ENCODE measurements around the gene NDUFA6. TPM values are rescaled to one million over a fixed set of nuclear protein-coding genes. Genes with fewer than 3 reads are reported as not detected.
A peak's percentile ranks its signal among the peaks of the same experiment; 100 is the strongest.

Gene NDUFA6
- total and polyA plus RNA-seq, 10 of the 15 experiments (the other 5 are each of a cell fraction or from before 2014, with no cell fraction given): 85.9 to 511 (median 128) TPM

DNA sequence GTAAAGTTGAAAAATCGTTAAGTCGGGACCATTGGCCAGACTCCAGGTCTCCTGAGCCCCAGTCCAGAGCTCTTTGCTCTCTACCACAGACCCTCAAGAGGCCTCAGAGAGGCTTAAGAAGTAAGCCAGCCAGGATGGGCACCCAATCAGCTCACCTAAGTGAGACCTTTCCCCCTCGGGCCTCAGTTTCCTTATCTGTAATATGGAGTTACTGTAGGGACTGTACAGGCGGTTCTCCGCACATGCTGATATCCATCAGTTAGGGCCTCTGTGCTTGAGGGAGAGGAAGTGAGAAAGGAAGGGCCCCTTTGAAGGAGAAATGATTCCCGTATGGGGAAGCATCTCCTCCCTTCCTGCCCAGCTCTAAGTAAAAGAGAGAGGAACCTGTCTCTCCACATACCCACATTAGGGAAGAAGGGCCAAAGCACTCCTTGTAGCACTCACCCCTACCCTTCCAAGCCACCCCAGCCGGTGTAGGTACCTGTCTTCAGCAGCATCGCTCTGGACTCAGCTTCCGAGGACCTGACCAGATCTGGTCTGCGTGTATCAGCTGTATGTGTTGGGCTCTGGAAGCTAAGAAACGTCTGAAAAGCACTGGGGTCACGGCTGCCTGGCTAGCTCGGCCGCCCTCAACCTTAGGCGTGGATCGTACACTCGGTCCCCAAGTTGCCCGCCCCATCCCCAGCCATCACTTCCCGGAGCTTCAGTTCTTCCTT, 20.6 kb downstream of the NDUFA6 start:
- POLR2A ChIA-PET: interaction anchor here (0.6 to 3.0 kb wide), 5 partner anchors 9 to 39 kb away, joined by 3 to 21 read pairs (median 6); partner anchors contain the start of genes NDUFA6 and SMDT1
- RAD21 ChIA-PET (ENCODE audit: unreplicated experiment): interaction anchor here (1.0 to 1.6 kb wide), 8 partner anchors 8 to 374 kb away, joined by 3 to 5 read pairs (median 4); partner anchors contain the start of gene NDUFA6
- Histone ChIP-seq H3K4me3 (peak overlapping the region; percentile 83), H3K4me2 (ENCODE audit: control insufficient read depth, insufficient read depth) (peak overlapping the region; percentile 82), H3K79me2 (ENCODE audit: control insufficient read depth, insufficient read depth, low read length) (peaks cover 10% of the 10 kb centered on the region), H3K27ac (ENCODE audit: control insufficient read depth, insufficient read depth) (peak overlapping the region; percentile 88), H3K36me3 (ENCODE audit: control insufficient read depth in 2 of 2, insufficient read depth in 2 of 2, low read length in 1 of 2) (peaks cover 8 to 13% of the 10 kb centered on the region in 2 experiments), H4K20me1 (ENCODE audit: control insufficient read depth, insufficient read depth) (peaks cover 2% of the 10 kb centered on the region; the same call in 1 of the 2 replicates), H2AFZ (ENCODE audit: control insufficient read depth, low read depth, low read length) (peak overlapping the region; percentile 99), H3K27me3 (replicated peaks in 1 of 2; ENCODE audit: control insufficient read depth in 2 of 2, insufficient read depth in 2 of 2, low read length in 1 of 2) (no peaks in the 10 kb centered on the region), H3K9me3 (replicated peaks; ENCODE audit: control insufficient read depth, insufficient read depth, low read length) (no peaks in the 10 kb centered on the region), H3K9ac (ENCODE audit: control insufficient read depth, insufficient read depth, low read length) (peak overlapping the region; percentile 85), H3K4me1 (ENCODE audit: control insufficient read depth, insufficient read depth, low read length) (peaks cover 19% of the 10 kb centered on the region)
- FAIRE-seq (peak; percentile 57), DNase-seq (ENCODE audit: low read depth, low spot score) (no peak), ATAC-seq (peak; percentile 38)
- in situ Hi-C loops (cut with MboI) (no loop called here), intact Hi-C loops (cut with micrococcal nuclease; ENCODE audit: unreplicated experiment) (loop anchor here (5.0 kb wide), 1 partner anchor 103 kb away; the partner anchor contains the start of gene SEPTIN3)
- WGBS (ENCODE audit: insufficient coverage, insufficient replicate concordance, low lambda C conversion rate, missing lambda C conversion rate): 7% methylated on average over 19 of the region's 19 CpGs
- CTCF ChIA-PET: interaction anchor here (0.6 to 1.9 kb wide), 6 partner anchors 11 to 514 kb away, joined by 3 to 8 read pairs (median 6); partner anchors contain the start of gene NDUFA6
- no peak for TF ChIP-seq MYB (IDR thresholded peaks at IDR 0.05; ENCODE audit: borderline replicate concordance, low read depth, low read length)
- peak; percentile 8; the same call in 1 of the 2 replicates for TF ChIP-seq IKZF1 (conservative IDR thresholded peaks at IDR 0.05)
- TF ChIP-seq, protein P1, sequence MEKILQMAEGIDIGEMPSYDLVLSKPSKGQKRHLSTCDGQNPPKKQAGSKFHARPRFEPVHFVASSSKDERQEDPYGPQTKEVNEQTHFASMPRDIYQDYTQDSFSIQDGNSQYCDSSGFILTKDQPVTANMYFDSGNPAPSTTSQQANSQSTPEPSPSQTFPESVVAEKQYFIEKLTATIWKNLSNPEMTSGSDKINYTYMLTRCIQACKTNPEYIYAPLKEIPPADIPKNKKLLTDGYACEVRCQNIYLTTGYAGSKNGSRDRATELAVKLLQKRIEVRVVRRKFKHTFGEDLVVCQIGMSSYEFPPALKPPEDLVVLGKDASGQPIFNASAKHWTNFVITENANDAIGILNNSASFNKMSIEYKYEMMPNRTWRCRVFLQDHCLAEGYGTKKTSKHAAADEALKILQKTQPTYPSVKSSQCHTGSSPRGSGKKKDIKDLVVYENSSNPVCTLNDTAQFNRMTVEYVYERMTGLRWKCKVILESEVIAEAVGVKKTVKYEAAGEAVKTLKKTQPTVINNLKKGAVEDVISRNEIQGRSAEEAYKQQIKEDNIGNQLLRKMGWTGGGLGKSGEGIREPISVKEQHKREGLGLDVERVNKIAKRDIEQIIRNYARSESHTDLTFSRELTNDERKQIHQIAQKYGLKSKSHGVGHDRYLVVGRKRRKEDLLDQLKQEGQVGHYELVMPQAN (conservative IDR thresholded peaks at IDR 0.05): 0 out of 2 replicates have a peak, but pooled peaks have one; percentile 63
- TF ChIP-seq EP300 (IDR thresholded peaks at IDR 0.05; ENCODE audit: borderline replicate concordance in 1 of 2, control insufficient read depth in 1 of 2, low read depth in 2 of 2, low read length in 2 of 2): no peak
- peak; percentile 79 for TF ChIP-seq SPI1 (IDR thresholded peaks at IDR 0.05; ENCODE audit: borderline replicate concordance, insufficient read depth, low read depth, low read length)
- no peak for TF ChIP-seq ASH2L (IDR thresholded peaks at IDR 0.05; ENCODE audit: borderline replicate concordance, low read depth)
- TF ChIP-seq IKZF2 (IDR thresholded peaks at IDR 0.05): 0 out of 4 replicates have a peak, but pooled peaks of 1 of the 2 experiments have one; percentile 5
- no peak for TF ChIP-seq RELA (IDR thresholded peaks at IDR 0.05; ENCODE audit: borderline replicate concordance, partially characterized antibody)
- 0 out of 2 replicates have a peak, but pooled peaks have one; percentile 4 for TF ChIP-seq RUNX3 (IDR thresholded peaks at IDR 0.05; ENCODE audit: low read length)
- TF ChIP-seq BACH1 (IDR thresholded peaks at IDR 0.05; ENCODE audit: borderline replicate concordance): no peak
- TF ChIP-seq MXI1 (IDR thresholded peaks at IDR 0.05; ENCODE audit: low read depth, low read length): no peak
- TSS peak; percentile 90 for BruUV-seq (replicated peaks)
- SMC1A ChIA-PET (ENCODE audit: uncharacterized antibody, unreplicated experiment): interaction anchor here (1.0 to 2.6 kb wide), 7 partner anchors 10 to 103 kb away, joined by 3 to 11 read pairs (median 3); partner anchors contain the start of gene SMDT1

All from GM12878 (cell line).